Panc1 (cell line): ENCODE data around the gene CEP68. TPM values are rescaled to one million over a fixed set of nuclear protein-coding genes. Genes with fewer than 3 reads are reported as not detected.

Source experiments
- ATAC-seq: fragments of 200-7000 bp; cut with Tn5 transposase; 2 replicates; pipeline ENCODE4 v1.9.1; 2020; ENCODE audit warnings: mild to moderate bottlenecking, moderate library complexity
- BruUV-seq: library from RNA; stranded (reverse); fragments of 400-500 nt; replicated peaks from 2 replicates; lab custom pipeline; 2021; lab: Mats Ljungman, UMichigan
- CTCF ChIA-PET: fragments of 300-600 bp; sonication (Branson Sonifier 250); formaldehyde crosslinking; loops from one replicate; lab custom pipeline; 2022; ENCODE audit warnings: antibody characterized with exemption; lab: Charles Lee
- POLR2A ChIA-PET: fragments of 300-600 bp; sonication (Branson Sonifier 250); formaldehyde crosslinking; loops from one replicate; lab custom pipeline; 2022; ENCODE audit warnings: antibody characterized with exemption; lab: Charles Lee
- DNase-seq: peaks from one replicate; pipeline ENCODE4 v3.0.0-alpha.2; 2010; ENCODE audit warnings: low read depth, low spot score
- H3K27ac ChIP-seq: 2 replicates; pipeline ENCODE4 v1.5.1; 2011; ENCODE audit warnings: mild to moderate bottlenecking, low read length, inconsistent platforms
- H3K27me3 ChIP-seq: fragments of 200-500 bp; sonication (Bioruptor generic); 2 replicates; pipeline ENCODE4 v1.6.0; 2014; ENCODE audit warnings: low read length, inconsistent platforms; ENCODE audit not compliant: control insufficient read depth, insufficient read depth
- H3K36me3 ChIP-seq: fragments of 200-500 bp; sonication (Bioruptor generic); 2 replicates; pipeline ENCODE4 v1.5.1; 2014; ENCODE audit warnings: inconsistent platforms, mild to moderate bottlenecking, low read length, moderate library complexity; ENCODE audit not compliant: control insufficient read depth, insufficient read depth
- H3K4me1 ChIP-seq: 2 replicates; pipeline ENCODE4 v1.5.1; 2011; ENCODE audit warnings: inconsistent platforms, mild to moderate bottlenecking, low read length, moderate library complexity; ENCODE audit not compliant: control insufficient read depth, insufficient read depth
- H3K4me3 ChIP-seq, 2 experiments: 2 replicates each; pipeline ENCODE4 v1.5.1; 2011 to 2012; ENCODE audit warnings: low read depth in 2 of 2, low read length in 2 of 2, mild to moderate bottlenecking in 2 of 2, inconsistent platforms in 1 of 2, moderate library complexity in 1 of 2
- H3K9me3 ChIP-seq: fragments of 200-500 bp; sonication (Bioruptor generic); 2 replicates; pipeline ENCODE4 v1.5.1; 2014; ENCODE audit warnings: low read depth, mild to moderate bottlenecking, inconsistent platforms, low read length, moderate library complexity; ENCODE audit not compliant: control insufficient read depth, insufficient read depth
- CTCF ChIP-seq: fragments of 450-650 bp; IDR thresholded peaks from 2 replicates; pipeline ENCODE4 v1.5.1; 2017; ENCODE audit warnings: mild to moderate bottlenecking
- POLR2AphosphoS5 ChIP-seq: IDR thresholded peaks from 2 replicates; pipeline ENCODE4 v1.6.1; 2012; ENCODE audit warnings: mild to moderate bottlenecking, low read depth, low read length, moderate library complexity
- REST ChIP-seq, 2 experiments: IDR thresholded peaks; 2 replicates each; pipeline ENCODE4 v1.6.1; 2011 to 2012; ENCODE audit warnings: low read depth in 2 of 2, control low read depth in 1 of 2, low read length in 1 of 2, mild to moderate bottlenecking in 1 of 2, moderate library complexity in 1 of 2; ENCODE audit not compliant: insufficient read depth in 1 of 2
- SIN3A ChIP-seq: IDR thresholded peaks from 2 replicates; pipeline ENCODE4 v1.6.1; 2012; ENCODE audit warnings: low read depth, mild to moderate bottlenecking, low read length, moderate library complexity, borderline replicate concordance; ENCODE audit not compliant: insufficient read depth
- TCF7L2 ChIP-seq: IDR thresholded peaks from 2 replicates; pipeline ENCODE4 v1.6.1; 2011; ENCODE audit warnings: mild to moderate bottlenecking, low read depth, low read length, inconsistent platforms
- in situ Hi-C: cut with HindIII; loops from 2 replicates; pipeline ENCODE4 v1.10.0; 2016; ENCODE audit warnings: low sequenced_read_pairs, low pct_unique_long_range_greater_than_20kb
- intact Hi-C: fragments of 100-400 bp; cut with micrococcal nuclease; formaldehyde crosslinking; loops from one replicate; pipeline ENCODE4 v1.10.0; 2022; ENCODE audit not compliant: unreplicated experiment
- total RNA-seq: library from RNA; stranded (reverse); gene quantifications from one replicate; pipeline ENCODE4 v1.2.1, GENCODE V29; 2021; ENCODE audit not compliant: unreplicated experiment

CEP68 gene
- total RNA-seq, 1 experiment from 2014 or later: 13.3 TPM

- no peaks in the 10 kb centered on the region for H3K9me3 ChIP-seq
- no peak for ATAC-seq
- intact Hi-C loops: no loop called here
- no peak overlapping the region; the same call in 1 of the 2 replicates for H3K27ac ChIP-seq
- H3K4me3 ChIP-seq: no peak overlapping the region
- no TSS peak for BruUV-seq
- H3K4me1 ChIP-seq: no peaks in the 10 kb centered on the region
- H3K36me3 ChIP-seq: no peaks in the 10 kb centered on the region
- DNase-seq: no peak
- in situ Hi-C loops: no loop called here
- no peaks in the 10 kb centered on the region for H3K27me3 ChIP-seq
- TF ChIP-seq REST (IDR thresholded peaks at IDR 0.05; ENCODE audit: insufficient read depth in 1 of 2, low read depth in 2 of 2, low read length in 1 of 2) (no peak), CTCF (no peak), POLR2AphosphoS5 (no peak), TCF7L2 (no peak), SIN3A (no peak)
- ChIA-PET POLR2A (no interaction called here), CTCF (no interaction called here)
Measured at GRCh38 chr2:65024149-65024829, 31.9 kb upstream of the CEP68 start.

DNA sequence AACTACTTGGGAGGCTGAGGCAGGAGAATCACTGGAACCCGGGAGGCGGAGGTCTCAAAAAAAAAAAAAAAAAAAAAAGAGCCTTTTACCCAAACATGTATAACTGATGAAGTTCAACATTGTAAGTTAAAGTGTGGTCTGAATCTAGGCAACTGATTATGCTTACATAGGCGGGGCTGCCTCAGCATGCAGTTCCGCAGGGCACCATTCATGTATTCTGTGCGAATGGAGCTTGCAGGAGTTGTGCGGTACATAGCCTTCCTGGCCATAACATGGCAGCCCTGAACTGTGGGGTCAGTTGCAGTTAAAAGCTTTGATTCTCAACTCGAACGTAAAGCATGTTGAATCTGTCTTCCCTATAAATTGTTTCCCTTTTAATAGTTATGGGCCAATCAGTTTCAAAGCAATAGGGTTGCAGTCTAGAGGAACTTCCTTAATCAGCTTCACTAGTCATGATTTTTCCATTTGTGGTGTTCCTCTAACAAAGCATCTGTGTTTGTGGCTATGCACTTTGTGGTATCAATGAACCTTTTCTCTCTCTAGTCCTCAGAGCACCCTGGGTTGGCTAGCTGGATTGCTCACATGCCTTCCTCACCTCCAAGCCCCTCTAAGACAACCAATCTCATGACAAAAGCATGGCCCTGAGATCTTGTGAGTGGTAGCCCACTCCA is 30.6 kb upstream of the CEP68 start:
- no peaks in the 10 kb centered on the region for H3K4me1 ChIP-seq
- H3K36me3 ChIP-seq: no peaks in the 10 kb centered on the region
- no peaks in the 10 kb centered on the region for H3K27me3 ChIP-seq
- POLR2A ChIA-PET: interaction anchor here (0.7 kb wide), 1 partner anchor 1743 kb away, joined by 13 read pairs; no protein-coding TSS in a partner anchor
- CTCF ChIA-PET: no interaction called here
- no peak for TF ChIP-seq REST (IDR thresholded peaks at IDR 0.05; ENCODE audit: insufficient read depth in 1 of 2, low read depth in 2 of 2, low read length in 1 of 2)
- TF ChIP-seq CTCF: no peak
- TF ChIP-seq SIN3A: no peak
- TF ChIP-seq POLR2AphosphoS5: no peak
- DNase-seq: no peak
- ATAC-seq: no peak
- no peaks in the 10 kb centered on the region for H3K9me3 ChIP-seq
- H3K27ac ChIP-seq: no peak overlapping the region
- intact Hi-C loops: no loop called here
- in situ Hi-C loops: no loop called here
- no TSS peak for BruUV-seq
- no peak overlapping the region for H3K4me3 ChIP-seq
